Body of pancreas (tissue), 4 donors: Measurements from ENCODE around the gene RAB2B. TPM values are rescaled to one million over a fixed set of nuclear protein-coding genes. Genes with fewer than 3 reads are reported as not detected.

ENCODE experiments used
- ATAC-seq: fragments of 150-250 bp; one replicate; pipeline ENCODE4 v1.9.1; 2016
- DNase-seq, 4 donors: peaks; one replicate each; pipeline ENCODE4 v3.0.0-alpha.2; 2019
- H3K27ac ChIP-seq, 4 donors: fragments of 200-600 bp; sonication (generic); 1 replicate in 3 of 4; 2 replicates in 1 of 4; pipeline versions ENCODE4 v1.5.1 to v1.6.1; 2016 to 2019; ENCODE audit warnings: mild to moderate bottlenecking in 1 of 4, mixed read lengths in 1 of 4, moderate library complexity in 1 of 4
- H3K27me3 ChIP-seq, 2 donors: fragments of 200-600 bp; sonication (generic); one replicate each; pipeline ENCODE4 v1.6.0; 2016; ENCODE audit warnings: mild to moderate bottlenecking in 1 of 2
- H3K36me3 ChIP-seq, 2 donors: fragments of 200-600 bp; sonication (generic); replicated peaks in 1 of 2; 2 replicates each; pipeline ENCODE4 v1.5.1; 2016; ENCODE audit warnings: low read depth in 2 of 2; ENCODE audit not compliant: insufficient read depth in 1 of 2
- H3K4me1 ChIP-seq: fragments of 200-600 bp; sonication (generic); one replicate; pipeline ENCODE4 v1.6.0; 2016
- H3K4me3 ChIP-seq, 2 donors: fragments of 200-600 bp; sonication (generic); 1 replicate in 1 of 2; 2 replicates in 1 of 2; pipeline ENCODE4 v1.5.1; 2016 to 2019
- H3K9me3 ChIP-seq, 3 donors: fragments of 200-600 bp; sonication (generic); 1 replicate in 2 of 3; 2 replicates in 1 of 3; pipeline ENCODE4 v1.5.1; 2016
- POLR2A ChIP-seq, 3 donors: fragments of 450-650 bp; IDR thresholded peaks; one replicate each; pipeline ENCODE4 v1.6.1; 2016; ENCODE audit warnings: antibody characterized with exemption in 3 of 3, mild to moderate bottlenecking in 2 of 3
- WGBS, 2 donors: methylation state at CpG; one replicate each; pipeline ENCODE4 v1.1.5; 2017; 5-methylcytosine and 5-hydroxymethylcytosine counted together
- intact Hi-C: fragments of 100-400 bp; cut with DNase I; formaldehyde crosslinking; loops from one replicate; pipeline ENCODE4 v1.15.1; 2023
- small RNA-seq: library from RNA; depleted of rRNA; stranded (forward); fragments of <200 nt; gene quantifications from one replicate; pipeline ENCODE3, GENCODE V24; 2016
- total RNA-seq, 2 donors: library from RNA; depleted of rRNA; stranded (reverse); fragments of >200 nt; gene quantifications; one replicate each; pipeline ENCODE4 v1.1.0, GENCODE V29; 2016
- TF ChIP-seq, protein P1 (sequence below), 7 experiments: fragments of 450-650 bp in 4 of 7; fragments of 200-600 bp in 3 of 7; sonication (generic) in 3 of 7; IDR thresholded peaks; one replicate each; pipeline ENCODE4 v1.5.1; 2016 to 2019; ENCODE audit warnings: antibody characterized with exemption in 7 of 7

Gene RAB2B
- total RNA-seq, 2 donors from 2014 or later, result 13.5 to 15.6 TPM

DNA sequence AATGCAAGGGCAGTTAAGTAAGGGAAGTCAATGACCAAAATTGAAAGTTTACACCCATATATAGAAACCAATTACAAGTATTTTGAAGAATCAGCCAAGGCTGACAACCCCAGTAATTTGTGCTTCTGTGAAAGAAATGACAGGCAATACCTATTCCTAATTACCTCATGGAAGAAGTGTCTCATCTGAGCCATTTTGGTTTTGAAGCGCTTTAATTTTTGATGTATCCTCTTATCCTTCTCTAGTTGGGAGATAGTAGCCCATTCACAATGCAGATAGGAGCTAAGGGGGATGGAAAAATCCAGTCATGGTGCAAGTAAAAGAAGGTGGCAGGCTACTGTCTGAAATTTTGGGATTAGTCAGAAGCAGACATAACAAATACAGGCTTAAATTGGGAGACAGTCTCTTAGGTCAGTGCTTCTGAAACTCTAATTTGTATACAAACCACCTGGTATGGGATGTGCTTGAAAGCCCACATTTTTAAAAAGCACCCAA is 62.6 kb downstream of the RAB2B start:
- TF ChIP-seq, protein P1, sequence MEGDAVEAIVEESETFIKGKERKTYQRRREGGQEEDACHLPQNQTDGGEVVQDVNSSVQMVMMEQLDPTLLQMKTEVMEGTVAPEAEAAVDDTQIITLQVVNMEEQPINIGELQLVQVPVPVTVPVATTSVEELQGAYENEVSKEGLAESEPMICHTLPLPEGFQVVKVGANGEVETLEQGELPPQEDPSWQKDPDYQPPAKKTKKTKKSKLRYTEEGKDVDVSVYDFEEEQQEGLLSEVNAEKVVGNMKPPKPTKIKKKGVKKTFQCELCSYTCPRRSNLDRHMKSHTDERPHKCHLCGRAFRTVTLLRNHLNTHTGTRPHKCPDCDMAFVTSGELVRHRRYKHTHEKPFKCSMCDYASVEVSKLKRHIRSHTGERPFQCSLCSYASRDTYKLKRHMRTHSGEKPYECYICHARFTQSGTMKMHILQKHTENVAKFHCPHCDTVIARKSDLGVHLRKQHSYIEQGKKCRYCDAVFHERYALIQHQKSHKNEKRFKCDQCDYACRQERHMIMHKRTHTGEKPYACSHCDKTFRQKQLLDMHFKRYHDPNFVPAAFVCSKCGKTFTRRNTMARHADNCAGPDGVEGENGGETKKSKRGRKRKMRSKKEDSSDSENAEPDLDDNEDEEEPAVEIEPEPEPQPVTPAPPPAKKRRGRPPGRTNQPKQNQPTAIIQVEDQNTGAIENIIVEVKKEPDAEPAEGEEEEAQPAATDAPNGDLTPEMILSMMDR (IDR thresholded peaks at IDR 0.05), result no peak
- TF ChIP-seq POLR2A (IDR thresholded peaks at IDR 0.05), result no peak
- ATAC-seq (no peak), DNase-seq (no peak)
- no peaks in the 10 kb centered on the region for H3K9me3 ChIP-seq
- no peak overlapping the region for H3K4me3 ChIP-seq
- H3K27ac ChIP-seq, result no peak overlapping the region
- 80 to 100% methylated on average over 1 of the region's 1 CpG for WGBS, 2 donors
- H3K27me3 ChIP-seq, result no peaks in the 10 kb centered on the region
- H3K4me1 ChIP-seq, result no peaks in the 10 kb centered on the region
- intact Hi-C loops, result loop anchor here (10.0 kb wide), 1 partner anchor 49 kb away; no protein-coding TSS in a partner anchor
- H3K36me3 ChIP-seq, result peaks cover 11 to 34% of the 10 kb centered on the region in 2 donors

Small RNA genes lying within 50 kb of the gene (small RNA-seq; reads per million reads assigned to genes)
- gene RN7SL650P, result not detected

Other genes with a start within 250 kb of the RAB2B start
- gene HNRNPC, start 207.5 kb downstream of the RAB2B start, total RNA-seq, result 100 to 1,000 TPM; 245 to 251 TPM
- gene RPGRIP1, start 196.9 kb downstream of the RAB2B start, total RNA-seq, result not detected
- 10 to 100 TPM; 34.6 to 37.1 TPM for gene SUPT16H, start 92.9 kb downstream of the RAB2B start, total RNA-seq
- 10 to 100 TPM; 33.2 to 72.2 TPM for gene CHD8, start 20.8 kb downstream of the RAB2B start, total RNA-seq
- 10 to 100 TPM; 13.2 to 31.6 TPM for gene TOX4, start 236 bp upstream of the RAB2B start, total RNA-seq
- gene METTL3, start 34.4 kb upstream of the RAB2B start, total RNA-seq, result 10 to 100 TPM; 49.8 to 69.2 TPM
- gene SALL2, start 49.4 kb upstream of the RAB2B start, total RNA-seq, result 1 to 10 TPM; 7.8 to 9.2 TPM
- not detected for gene OR10G3, start 103.1 kb upstream of the RAB2B start, total RNA-seq
- gene OR10G2, start 158.0 kb upstream of the RAB2B start, total RNA-seq, result not detected
- not detected for gene OR4E2, start 176.9 kb upstream of the RAB2B start, total RNA-seq
- not detected for gene OR4E1, start 196.9 kb upstream of the RAB2B start, total RNA-seq